NCI-H2029 (cell line): Measurements from ENCODE around the gene RBM10.
A peak's percentile ranks its signal among the peaks of the same experiment; 100 is the strongest.

Experiments used
- DNase-seq: peaks from one replicate; lab custom pipeline; 2025; lab: John Stamatoyannopoulos, UW

Gene RBM10

GRCh38 chrX:47175588-47175980 is 30.6 kb downstream of the RBM10 start:
- no peak for DNase-seq

DNA sequence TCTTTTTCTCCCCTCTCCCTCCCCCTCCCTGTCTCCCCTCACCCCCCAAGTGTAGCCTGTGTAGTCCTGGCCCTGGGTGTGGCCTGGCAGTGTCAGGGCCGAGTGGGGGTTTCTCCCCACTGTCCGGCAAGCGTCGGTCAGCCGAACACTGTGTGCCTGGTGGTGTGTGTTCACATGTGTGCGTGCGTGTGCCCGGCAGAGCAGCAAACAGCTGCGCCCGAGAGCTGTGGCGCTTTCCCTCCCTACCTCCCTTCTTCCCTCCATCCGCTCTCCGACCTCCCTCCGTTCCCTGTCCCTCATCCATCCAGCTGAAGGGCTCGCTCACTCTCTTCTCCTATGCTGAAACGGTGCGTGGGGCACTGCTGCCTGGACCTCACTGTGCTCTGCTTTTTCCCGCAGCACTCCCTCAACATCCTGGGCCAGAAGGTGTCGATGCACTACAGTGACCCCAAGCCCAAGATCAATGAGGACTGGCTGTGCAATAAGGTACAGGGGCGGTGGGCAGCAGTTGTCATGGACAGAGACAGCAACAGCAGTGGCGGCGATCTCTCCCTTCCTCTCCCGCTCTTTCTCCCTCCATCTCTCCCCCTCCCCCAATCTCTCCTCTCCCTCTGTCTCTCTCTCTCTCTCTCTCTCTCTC is 31.2 kb downstream of the RBM10 start:
- DNase-seq = no peak

DNA sequence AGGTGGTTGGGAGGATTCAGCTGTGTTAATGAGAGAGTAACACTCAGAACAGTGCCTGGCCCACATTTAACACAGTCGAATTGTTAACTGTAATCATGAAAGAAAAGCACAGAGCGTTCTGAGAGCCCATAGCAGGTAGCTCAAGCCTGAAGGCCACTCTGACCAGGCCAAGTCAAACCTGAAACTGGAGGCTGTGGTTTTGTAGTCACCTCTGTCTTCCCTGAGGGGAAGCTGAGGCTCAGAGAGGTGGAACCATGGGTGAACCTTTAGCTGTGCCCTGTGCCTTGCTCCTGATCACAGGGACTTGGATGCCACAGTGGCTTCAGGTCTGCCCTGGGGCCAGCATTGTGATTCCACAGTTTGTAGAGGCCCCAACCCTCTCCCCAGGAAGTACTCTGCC is 32.1 kb downstream of the RBM10 start:
- DNase-seq = no peak

DNA sequence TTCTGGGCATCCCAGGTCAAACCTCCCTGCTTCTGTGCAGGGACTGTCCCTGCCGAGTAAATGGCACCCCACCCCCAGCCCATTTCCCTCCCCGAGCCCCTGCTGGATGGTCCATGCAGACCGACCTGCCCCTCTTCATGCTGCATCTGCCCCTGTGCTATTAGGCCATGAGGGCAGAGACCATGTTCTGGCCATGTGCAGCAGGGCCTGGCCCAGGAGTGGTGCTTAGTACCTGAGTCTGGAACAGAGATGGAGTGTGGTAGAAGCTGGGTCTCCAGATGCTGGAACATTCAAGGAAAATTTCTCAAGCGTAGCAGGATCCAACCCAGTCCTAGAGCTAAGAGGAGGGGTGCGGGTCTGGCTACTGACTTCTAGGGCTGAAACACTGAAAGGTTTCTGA is 33.3 kb downstream of the RBM10 start:
- DNase-seq = no peak

DNA sequence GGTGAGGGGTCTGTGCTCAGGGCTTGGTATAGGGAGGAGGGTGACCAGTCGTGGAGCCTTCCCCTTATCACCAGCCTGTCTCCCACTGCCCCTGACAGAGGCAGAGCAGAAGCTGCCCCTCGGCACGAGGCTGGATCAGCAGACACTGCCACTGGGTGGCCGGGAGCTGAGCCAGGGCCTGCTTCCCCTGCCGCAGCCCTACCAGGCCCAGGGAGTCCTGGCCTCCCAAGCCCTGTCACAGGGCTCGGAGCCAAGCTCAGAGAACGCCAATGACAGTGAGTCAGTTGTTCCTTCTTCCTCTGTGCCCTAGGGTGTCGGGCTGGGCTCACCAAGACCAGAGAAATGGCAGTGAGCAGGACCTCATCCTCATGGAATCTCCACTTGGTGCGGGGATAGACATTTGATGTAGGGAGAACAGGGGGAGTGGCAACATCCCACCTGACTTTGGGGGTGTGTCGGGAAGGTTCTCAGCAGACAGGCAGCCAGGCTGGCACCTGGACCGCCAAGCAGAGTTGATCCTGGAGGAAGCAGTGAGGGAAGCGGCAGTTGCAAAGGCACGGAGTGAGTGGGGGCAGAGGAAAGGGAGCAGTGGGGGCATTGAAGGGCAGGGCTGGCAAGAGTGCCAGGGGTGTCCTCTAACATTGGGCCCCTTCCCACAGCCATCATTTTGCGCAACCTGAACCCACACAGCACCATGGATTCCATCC is 34.4 kb downstream of the RBM10 start:
- no peak for DNase-seq

DNA sequence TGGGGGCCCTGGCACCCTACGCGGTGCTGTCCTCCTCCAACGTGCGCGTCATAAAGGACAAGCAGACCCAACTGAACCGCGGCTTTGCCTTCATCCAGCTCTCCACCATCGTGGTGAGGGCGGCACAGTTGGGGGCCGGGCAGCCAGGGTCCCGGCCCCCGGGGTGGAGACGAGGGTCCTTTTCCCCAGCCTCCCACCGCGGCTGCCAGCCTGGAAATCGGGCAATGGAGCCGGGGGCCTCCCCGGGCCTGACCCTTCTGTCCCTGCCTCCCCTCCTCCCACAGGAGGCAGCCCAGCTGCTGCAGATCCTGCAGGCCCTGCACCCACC is 34.9 kb downstream of the RBM10 start:
- DNase-seq = no peak

DNA sequence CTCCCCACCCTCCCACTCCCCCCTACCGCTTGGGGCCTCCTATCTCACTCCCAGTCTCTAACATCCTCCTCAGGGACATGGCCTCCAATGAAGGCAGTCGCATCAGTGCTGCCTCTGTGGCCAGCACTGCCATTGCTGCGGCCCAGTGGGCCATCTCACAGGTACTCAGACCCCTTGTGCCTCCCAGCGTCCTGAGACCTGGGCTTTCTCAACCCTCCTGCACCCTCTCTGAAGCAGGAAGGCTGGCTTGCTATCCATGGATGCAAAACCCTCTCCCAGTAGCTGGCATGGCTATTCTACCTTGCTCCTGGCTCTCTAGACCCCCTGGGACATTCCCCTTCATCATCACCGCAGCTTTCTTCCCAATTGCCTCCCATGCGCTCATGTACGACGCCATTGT is 35.3 kb downstream of the RBM10 start:
- no peak for DNase-seq

GRCh38 chrX:47181301-47181700 is 36.3 kb downstream of the RBM10 start:
- DNase-seq = no peak

- no peak for DNase-seq
Measured at GRCh38 chrX:47182106-47182700, 37.2 kb downstream of the RBM10 start.

DNA sequence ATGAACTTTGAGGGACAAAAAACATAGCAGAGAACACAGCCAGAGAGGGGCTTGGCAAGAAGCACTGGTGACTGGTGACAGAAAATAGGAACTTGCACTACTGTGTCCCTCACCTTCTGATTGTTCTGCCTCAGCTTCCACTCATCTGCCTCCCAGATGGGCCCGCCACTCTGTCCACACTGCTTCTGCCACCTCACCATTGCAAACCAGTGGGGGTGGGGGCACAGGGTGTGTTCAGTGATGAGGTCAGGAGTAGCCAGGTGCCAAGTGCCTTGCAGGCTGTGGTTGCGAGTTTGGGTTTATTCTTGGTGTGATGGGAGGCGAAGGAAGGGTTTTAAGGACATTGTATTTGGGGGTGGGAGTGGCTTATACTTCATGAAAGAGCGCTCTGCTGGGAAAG is 39.5 kb downstream of the RBM10 start:
- DNase-seq = no peak

DNA sequence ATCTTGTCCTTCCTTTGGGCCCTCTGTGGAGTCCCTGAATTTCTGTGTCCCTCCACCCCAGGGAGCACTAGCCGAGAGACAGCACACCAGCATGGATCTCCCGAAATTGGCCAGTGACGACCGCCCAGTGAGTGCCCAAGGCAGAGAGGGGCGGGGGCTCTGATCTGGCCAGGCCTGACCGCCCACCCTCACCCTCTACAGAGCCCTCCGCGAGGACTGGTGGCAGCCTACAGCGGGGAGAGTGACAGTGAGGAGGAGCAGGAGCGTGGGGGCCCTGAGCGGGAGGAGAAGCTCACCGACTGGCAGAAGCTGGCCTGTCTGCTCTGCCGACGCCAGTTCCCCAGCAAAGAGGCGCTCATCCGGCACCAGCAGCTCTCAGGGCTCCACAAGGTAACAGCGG is 40.2 kb downstream of the RBM10 start:
- DNase-seq = no peak

DNA sequence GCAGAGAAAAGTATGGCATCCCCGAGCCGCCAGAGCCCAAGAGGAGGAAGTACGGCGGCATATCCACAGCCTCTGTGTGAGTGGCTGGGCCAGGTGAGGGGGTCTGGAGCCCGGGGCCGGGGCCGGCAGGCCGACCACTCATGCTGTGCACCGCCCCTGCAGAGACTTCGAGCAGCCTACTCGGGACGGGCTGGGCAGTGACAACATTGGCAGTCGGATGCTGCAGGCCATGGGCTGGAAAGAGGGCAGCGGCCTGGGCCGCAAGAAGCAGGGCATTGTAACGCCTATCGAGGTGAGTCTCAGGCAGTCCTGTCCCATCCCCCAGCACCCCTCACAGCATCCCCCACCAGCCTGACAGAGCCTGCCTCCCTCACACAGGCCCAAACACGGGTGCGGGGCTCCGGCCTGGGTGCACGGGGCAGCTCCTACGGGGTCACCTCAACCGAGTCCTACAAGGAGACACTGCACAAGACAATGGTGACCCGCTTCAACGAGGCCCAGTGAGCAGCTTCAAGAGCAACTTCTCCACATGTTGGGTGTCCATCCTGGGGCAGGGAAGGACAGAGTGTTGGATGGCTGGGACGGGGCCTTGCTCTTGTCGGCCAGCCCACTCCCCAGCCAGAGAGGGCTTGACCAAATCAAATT is 41.2 kb downstream of the RBM10 start:
- no peak for DNase-seq

DNA sequence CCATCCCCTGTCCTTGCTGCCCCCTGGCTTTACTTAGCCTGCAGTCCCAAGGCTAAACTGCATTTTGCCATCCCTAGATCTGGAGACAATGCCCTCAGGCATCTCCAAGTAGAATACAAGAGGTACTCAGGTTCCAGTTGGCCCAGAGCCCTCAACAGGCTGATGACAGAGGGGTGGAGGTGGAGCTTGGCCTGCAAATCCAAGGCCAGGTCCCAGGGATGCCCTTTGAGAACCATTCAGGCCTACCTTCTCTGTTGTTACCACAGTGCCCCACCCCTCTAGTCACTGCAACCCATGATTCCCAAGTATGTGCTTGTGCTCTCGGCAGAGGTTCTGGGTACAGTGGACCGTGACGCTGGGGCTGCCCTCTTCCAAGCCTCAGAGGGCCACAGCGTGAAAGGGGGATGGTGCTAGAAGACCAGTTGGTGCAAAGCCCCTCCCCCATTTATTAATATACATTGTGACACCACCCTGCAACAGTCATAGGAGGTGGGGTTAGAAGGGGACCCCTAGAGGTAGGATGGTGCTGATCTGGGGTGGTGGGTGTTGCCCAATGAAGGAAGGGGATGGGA is 42.2 kb downstream of the RBM10 start:
- DNase-seq = peak; percentile 37

GRCh38 chrX:47189906-47190305 is 44.9 kb downstream of the RBM10 start:
- DNase-seq = no peak

GRCh38 chrX:47190445-47191269 is 45.6 kb downstream of the RBM10 start:
- DNase-seq = peak; percentile 79

DNA sequence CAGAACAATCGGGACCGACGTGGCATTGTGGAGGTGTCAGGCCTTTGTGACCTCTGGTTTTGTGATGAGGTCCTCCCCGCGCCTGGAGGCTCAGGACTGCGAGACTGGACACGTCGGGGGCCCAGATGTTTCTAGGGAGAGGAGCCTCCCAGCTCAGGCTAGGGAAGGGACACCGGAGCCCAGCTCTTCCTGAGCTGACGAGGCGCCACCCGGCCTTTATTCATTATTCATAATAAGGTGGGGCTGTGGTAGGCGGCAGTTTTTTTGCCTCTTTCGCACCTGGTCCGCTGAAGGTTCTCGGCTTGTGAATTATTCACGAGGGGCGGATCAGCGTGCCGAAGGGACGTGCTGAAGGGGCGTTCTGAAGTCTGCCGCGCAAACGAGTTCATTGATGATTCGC is 46.3 kb downstream of the RBM10 start:
- DNase-seq = peak; percentile 7

GRCh38 chrX:47191806-47192401 is 46.9 kb downstream of the RBM10 start:
- no peak for DNase-seq

- peak; percentile 87 for DNase-seq
Measured at GRCh38 chrX:47193475-47194193, 48.6 kb downstream of the RBM10 start, which contains the start of gene UBA1. UBA1 (plus strand) TSS chrX:47193829; CDS start chrX:47198803, 4,974 bp downstream.

DNA sequence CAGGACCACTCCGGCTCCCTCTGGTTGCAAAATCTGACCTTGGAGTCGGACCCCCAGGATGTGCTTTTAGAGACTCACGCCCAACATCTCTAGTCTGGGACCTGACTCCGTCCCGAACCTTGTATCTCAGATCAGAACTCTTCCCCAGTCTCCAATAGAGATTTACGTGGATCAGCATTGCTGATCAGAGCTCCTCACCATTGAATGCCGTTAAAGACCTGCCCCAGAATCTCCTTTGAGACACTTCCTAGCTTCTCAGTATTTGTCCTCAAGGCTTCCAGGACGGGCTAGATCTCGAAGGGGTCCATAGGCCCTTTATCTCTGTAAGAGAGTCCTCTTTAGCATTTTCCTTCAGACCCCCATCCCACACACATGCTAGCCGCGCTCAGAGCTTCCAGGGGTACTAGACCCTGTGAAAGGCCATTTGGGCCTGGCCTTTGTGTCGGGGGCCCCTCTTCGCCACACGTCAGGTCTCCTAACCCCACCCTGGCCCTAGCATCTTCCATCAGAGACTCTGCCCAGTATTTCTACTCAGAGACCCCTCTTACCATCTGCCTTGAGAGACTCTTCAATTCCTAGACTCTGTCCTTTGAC is 49.3 kb downstream of the RBM10 start:
- no peak for DNase-seq

DNA sequence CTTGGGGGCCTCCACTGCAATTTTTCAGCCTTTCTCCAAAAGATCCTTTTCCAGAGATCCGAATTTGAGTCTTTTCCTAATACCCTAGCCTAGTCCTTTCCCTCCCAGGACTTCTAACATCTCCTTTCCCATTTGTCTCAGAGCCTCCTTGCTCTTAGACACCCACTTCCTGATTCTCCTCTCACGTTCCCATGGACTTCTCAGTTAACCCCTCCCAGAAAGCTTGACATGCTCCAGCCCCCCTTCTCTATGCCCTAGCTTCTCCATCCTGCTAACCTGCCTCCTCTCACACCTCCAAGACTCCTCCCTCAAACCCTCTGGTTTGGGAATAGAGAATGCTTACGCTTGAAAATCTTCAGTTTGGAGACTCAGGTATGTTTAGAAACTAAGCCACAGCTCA is 51.1 kb downstream of the RBM10 start:
- no peak for DNase-seq
